B cell (primary cell): Measurements from ENCODE around the gene APOF.

Experiments
- EZH2 ChIP-seq: IDR thresholded peaks from 2 replicates; pipeline ENCODE4 v1.6.1; 2012; ENCODE audit warnings: borderline replicate concordance, low read depth, mild to moderate bottlenecking, moderate library complexity, low read length; ENCODE audit not compliant: insufficient read depth, poor library complexity, severe bottlenecking
- TF ChIP-seq, protein P1 (sequence below): fragments of 200-600 bp; IDR thresholded peaks from one replicate; pipeline ENCODE4 v1.8.0; 2022; ENCODE audit warnings: antibody characterized with exemption, mild to moderate bottlenecking

DNA sequence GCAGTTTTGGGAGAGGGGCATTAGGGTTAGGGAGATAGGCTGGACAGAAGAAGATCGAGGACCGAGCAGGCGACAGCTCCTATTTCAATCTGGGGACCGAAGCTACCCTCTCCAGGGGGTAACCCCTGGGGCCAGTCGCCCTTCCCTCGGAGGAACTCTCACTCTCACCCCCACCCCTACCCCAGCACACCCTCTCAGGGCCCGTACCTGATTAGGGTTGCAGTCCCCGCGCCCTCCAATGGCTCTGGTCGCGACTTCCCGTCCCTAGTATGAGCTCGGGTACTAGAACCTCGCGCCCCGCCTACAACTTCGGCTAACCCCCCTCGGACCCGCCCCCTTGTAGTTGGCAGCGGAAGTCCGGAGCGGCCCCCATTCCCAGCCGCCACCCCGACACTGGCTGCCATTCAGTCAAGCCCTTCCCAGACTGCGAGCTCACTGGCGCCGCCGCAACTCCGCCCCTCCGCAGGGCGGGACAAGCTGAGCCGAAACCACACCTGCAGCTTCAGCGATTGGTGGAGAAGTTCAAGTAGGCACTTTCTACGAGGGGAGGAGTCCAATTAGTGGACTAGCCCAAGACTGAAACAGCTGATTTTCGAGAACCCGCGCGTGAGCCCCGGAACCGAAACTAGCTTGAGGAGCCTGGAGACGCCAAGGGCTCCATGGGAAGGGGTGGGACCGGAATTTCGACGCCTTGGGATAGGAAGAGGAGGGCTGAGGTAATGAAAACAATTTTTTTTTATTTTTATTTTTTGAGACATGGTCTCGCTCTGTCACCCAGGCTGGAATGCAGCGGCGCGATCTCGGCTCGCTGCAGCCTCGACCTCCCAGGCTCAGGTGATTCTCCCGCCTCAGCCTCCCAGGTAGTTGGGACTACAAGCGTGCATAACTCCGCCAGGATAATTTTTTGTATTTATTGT is 2.5 kb downstream of the APOF start, which contains the start of gene STAT2:
- TF ChIP-seq, protein P1, sequence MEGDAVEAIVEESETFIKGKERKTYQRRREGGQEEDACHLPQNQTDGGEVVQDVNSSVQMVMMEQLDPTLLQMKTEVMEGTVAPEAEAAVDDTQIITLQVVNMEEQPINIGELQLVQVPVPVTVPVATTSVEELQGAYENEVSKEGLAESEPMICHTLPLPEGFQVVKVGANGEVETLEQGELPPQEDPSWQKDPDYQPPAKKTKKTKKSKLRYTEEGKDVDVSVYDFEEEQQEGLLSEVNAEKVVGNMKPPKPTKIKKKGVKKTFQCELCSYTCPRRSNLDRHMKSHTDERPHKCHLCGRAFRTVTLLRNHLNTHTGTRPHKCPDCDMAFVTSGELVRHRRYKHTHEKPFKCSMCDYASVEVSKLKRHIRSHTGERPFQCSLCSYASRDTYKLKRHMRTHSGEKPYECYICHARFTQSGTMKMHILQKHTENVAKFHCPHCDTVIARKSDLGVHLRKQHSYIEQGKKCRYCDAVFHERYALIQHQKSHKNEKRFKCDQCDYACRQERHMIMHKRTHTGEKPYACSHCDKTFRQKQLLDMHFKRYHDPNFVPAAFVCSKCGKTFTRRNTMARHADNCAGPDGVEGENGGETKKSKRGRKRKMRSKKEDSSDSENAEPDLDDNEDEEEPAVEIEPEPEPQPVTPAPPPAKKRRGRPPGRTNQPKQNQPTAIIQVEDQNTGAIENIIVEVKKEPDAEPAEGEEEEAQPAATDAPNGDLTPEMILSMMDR = no peak
- TF ChIP-seq EZH2 = no peak
